A673 (cell line): ENCODE measurements around the gene TMEM208. TPM values are rescaled to one million over a fixed set of nuclear protein-coding genes. Genes with fewer than 3 reads are reported as not detected.

Source experiments
- BruUV-seq: library from RNA; stranded (reverse); fragments of 400-500 nt; replicated peaks from 2 replicates; lab custom pipeline; 2021; lab: Mats Ljungman, UMichigan
- CTCF ChIA-PET: fragments of 300-600 bp; sonication (Branson Sonifier 250); formaldehyde crosslinking; loops from one replicate; lab custom pipeline; 2022; ENCODE audit warnings: antibody characterized with exemption; lab: Charles Lee
- POLR2A ChIA-PET: fragments of 300-600 bp; sonication (Branson Sonifier 250); formaldehyde crosslinking; loops from one replicate; lab custom pipeline; 2022; ENCODE audit warnings: antibody characterized with exemption; ENCODE audit not compliant: low non-redundant PET; lab: Charles Lee
- DNase-seq: peaks from one replicate; pipeline ENCODE4 v3.0.0-alpha.2; 2015; ENCODE audit warnings: low spot score
- H3K27ac ChIP-seq: fragments of 200-600 bp; sonication (generic); 2 replicates; pipeline ENCODE4 v1.5.1; 2016; ENCODE audit warnings: mixed run types, low read depth, mild to moderate bottlenecking, mixed read lengths, antibody characterized with exemption, low read length; ENCODE audit not compliant: poor library complexity, severe bottlenecking
- H3K27me3 ChIP-seq: fragments of 200-600 bp; sonication (generic); replicated peaks from 2 replicates; pipeline ENCODE4 v1.6.1; 2017; ENCODE audit warnings: mixed run types, low read depth, mild to moderate bottlenecking, mixed read lengths, antibody characterized with exemption, low read length; ENCODE audit not compliant: insufficient read depth, poor library complexity
- H3K36me3 ChIP-seq: fragments of 200-600 bp; sonication (generic); 2 replicates; pipeline ENCODE4 v1.6.1; 2016; ENCODE audit warnings: mixed run types, mild to moderate bottlenecking, mixed read lengths, antibody characterized with exemption, low read length; ENCODE audit not compliant: insufficient read depth, poor library complexity, severe bottlenecking
- H3K4me1 ChIP-seq: fragments of 200-600 bp; sonication (generic); 2 replicates; pipeline ENCODE4 v1.6.1; 2017; ENCODE audit warnings: mixed run types, mild to moderate bottlenecking, mixed read lengths, antibody characterized with exemption, low read length; ENCODE audit not compliant: insufficient read depth, poor library complexity, severe bottlenecking
- H3K4me3 ChIP-seq: fragments of 200-600 bp; sonication (generic); 2 replicates; pipeline ENCODE4 v1.5.1; 2016; ENCODE audit warnings: low read depth, mixed run types, mild to moderate bottlenecking, mixed read lengths, low read length; ENCODE audit not compliant: poor library complexity, severe bottlenecking
- H3K9me3 ChIP-seq: fragments of 200-600 bp; sonication (generic); 2 replicates; pipeline ENCODE4 v1.6.1; 2016; ENCODE audit warnings: mixed run types, low read depth, mild to moderate bottlenecking, mixed read lengths, antibody characterized with exemption, low read length; ENCODE audit not compliant: poor library complexity, severe bottlenecking
- EZH2 ChIP-seq: fragments of 200-600 bp; sonication (generic); IDR thresholded peaks from 2 replicates; pipeline ENCODE4 v1.6.1; 2017; ENCODE audit warnings: borderline replicate concordance, low read depth, mild to moderate bottlenecking, mixed read lengths, antibody characterized with exemption, low read length; ENCODE audit not compliant: poor library complexity, severe bottlenecking
- intact Hi-C: fragments of 100-400 bp; cut with micrococcal nuclease; formaldehyde crosslinking; loops from one replicate; pipeline ENCODE4 v1.10.0; 2022; ENCODE audit not compliant: unreplicated experiment
- total RNA-seq: library from RNA; stranded (reverse); gene quantifications from 2 replicates; pipeline ENCODE4 v1.2.3, GENCODE V29; 2021
- TF ChIP-seq, protein P1 (sequence below): fragments of 300-800, 200-600 bp; sonication (generic); conservative IDR thresholded peaks from 2 replicates; pipeline ENCODE4 v1.5.1; 2017; ENCODE audit warnings: low read depth, mild to moderate bottlenecking, antibody characterized with exemption, low read length, moderate library complexity, mixed read lengths

TMEM208 gene
- total RNA-seq, 1 experiment from 2014 or later: 38.2 TPM

DNA sequence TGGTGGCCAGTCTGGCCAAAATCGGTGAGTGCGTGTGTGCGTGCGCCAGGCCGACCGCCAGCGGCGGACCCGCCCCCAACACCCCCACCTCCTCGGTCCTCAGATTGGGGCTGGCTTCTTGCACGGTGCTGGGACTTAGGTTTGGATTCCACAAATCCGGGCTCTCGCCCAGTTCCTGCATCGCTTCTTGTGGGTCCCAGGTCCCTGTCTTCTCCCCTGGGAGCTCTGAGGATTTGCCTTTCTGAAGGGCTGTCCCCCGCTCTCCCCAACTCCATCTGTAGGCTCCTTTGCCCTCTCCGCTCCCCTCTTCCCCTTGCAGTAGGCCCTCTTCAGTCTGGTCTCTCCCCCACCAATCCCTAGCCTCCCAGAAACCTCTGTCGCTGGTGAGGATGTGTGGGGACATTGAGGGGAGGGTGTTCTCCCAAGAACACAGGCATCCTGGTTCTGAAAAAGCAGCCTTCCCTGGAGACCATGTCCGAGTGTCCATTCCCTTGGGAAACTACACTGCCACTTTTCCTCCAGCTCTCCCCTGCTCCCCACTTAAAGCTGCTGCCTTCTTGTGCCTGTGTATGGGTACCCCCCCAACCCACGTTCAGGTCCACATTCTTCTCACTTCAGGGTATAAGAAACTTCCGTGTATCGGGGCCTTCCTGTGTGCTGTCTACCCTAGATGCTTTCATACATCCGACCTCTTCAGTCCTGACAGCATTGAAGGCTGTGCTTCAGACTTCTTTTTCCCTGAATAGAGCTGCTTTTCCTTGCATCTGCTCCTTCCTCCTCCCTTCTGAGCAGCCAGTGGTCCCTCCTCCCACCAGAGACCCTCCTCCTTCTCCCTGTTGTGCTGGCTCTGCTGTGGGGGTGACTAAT lies 22.5 kb downstream of the TMEM208 start:
- BruUV-seq: no TSS peak
- H3K27ac ChIP-seq: no peak overlapping the region
- H3K4me3 ChIP-seq: peak overlapping the region; percentile 90
- no peaks in the 10 kb centered on the region for H3K36me3 ChIP-seq
- ChIA-PET CTCF (interaction anchor here (0.6 kb wide), 1 partner anchor 23 kb away, joined by 3 read pairs; no protein-coding TSS in a partner anchor), POLR2A (interaction anchor here (0.7 kb wide), 1 partner anchor 31 kb away, joined by 3 read pairs; no protein-coding TSS in a partner anchor)
- H3K9me3 ChIP-seq: no peaks in the 10 kb centered on the region
- H3K27me3 ChIP-seq: no peaks in the 10 kb centered on the region
- H3K4me1 ChIP-seq: peaks cover 43% of the 10 kb centered on the region
- no peak for DNase-seq
- intact Hi-C loops: no loop called here
- TF ChIP-seq EZH2: no peak
- TF ChIP-seq, protein P1, sequence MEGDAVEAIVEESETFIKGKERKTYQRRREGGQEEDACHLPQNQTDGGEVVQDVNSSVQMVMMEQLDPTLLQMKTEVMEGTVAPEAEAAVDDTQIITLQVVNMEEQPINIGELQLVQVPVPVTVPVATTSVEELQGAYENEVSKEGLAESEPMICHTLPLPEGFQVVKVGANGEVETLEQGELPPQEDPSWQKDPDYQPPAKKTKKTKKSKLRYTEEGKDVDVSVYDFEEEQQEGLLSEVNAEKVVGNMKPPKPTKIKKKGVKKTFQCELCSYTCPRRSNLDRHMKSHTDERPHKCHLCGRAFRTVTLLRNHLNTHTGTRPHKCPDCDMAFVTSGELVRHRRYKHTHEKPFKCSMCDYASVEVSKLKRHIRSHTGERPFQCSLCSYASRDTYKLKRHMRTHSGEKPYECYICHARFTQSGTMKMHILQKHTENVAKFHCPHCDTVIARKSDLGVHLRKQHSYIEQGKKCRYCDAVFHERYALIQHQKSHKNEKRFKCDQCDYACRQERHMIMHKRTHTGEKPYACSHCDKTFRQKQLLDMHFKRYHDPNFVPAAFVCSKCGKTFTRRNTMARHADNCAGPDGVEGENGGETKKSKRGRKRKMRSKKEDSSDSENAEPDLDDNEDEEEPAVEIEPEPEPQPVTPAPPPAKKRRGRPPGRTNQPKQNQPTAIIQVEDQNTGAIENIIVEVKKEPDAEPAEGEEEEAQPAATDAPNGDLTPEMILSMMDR: no peak

DNA sequence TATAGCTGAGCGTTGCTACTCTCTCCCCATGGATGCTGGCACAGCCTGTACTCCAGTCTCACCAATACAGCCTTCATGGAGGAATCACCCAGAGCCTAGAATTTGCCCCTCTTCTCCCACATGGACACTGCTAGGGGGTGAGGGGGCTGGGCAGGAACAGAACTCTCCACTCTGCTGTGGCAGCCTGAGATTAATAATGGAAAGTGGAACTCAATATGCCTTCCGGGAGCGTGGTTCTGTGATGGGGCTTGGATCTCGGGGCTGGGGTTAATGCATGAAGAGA lies 23.1 kb downstream of the TMEM208 start:
- no peaks in the 10 kb centered on the region for H3K27me3 ChIP-seq
- H3K27ac ChIP-seq: no peak overlapping the region
- no peaks in the 10 kb centered on the region for H3K9me3 ChIP-seq
- peaks cover 37% of the 10 kb centered on the region for H3K4me1 ChIP-seq
- no peak for DNase-seq
- BruUV-seq: no TSS peak
- ChIA-PET CTCF (interaction anchor here (0.6 kb wide), 1 partner anchor 24 kb away, joined by 3 read pairs; no protein-coding TSS in a partner anchor), POLR2A (no interaction called here)
- no peak overlapping the region for H3K4me3 ChIP-seq
- no peaks in the 10 kb centered on the region for H3K36me3 ChIP-seq
- no peak for TF ChIP-seq EZH2
- TF ChIP-seq, protein P1: no peak
- intact Hi-C loops: no loop called here

DNA sequence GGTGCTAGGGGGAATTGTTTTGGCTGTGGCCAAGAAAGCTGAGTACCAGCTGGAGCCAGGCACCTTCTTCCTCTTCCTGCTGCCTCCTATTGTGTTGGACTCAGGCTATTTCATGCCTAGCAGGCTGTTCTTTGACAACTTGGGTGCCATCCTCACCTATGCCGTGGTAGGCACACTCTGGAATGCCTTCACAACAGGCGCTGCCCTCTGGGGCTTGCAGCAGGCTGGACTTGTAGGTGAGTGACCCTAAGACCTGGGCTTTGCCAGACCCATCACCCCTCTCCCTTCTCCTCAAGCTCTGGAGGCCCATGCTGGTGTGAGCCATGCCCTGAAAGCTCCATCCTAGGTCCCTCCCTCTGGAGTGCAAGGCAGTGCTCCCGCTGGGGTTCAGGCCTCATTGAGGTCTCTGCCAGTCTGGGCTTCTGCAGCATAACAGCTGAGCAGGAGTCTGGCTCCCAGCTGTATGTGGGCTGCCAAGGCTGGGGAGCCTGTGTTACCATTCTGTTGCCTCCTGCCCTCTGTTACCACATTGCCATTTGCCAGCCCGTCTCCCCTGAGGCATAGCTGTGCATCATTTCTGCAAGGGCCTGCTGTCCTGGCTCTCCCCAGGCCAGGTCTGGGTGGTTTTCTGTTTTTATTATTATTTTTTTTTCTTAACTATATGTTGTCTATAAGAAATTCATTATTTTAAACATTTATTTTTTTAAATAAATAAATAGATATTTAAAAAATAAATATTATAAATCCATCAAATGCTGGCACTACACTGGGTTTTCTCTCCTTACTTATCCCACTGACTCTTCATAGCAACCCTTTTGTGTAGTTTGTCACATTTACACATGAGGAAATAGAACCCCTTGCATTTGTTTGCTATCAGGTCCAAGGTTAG lies 25.9 kb downstream of the TMEM208 start:
- Histone ChIP-seq H3K27ac (no peak overlapping the region), H3K4me1 (peaks cover 22% of the 10 kb centered on the region)
- BruUV-seq: no TSS peak

More for the DNA sequence above, 25.9 kb downstream of the TMEM208 start:
- no peaks in the 10 kb centered on the region for H3K36me3 ChIP-seq
- intact Hi-C loops: no loop called here
- TF ChIP-seq EZH2: no peak
- TF ChIP-seq, protein P1: no peak
- ChIA-PET POLR2A (no interaction called here), CTCF (no interaction called here)
- no peak overlapping the region for H3K4me3 ChIP-seq
- no peaks in the 10 kb centered on the region for H3K27me3 ChIP-seq
- H3K9me3 ChIP-seq: no peaks in the 10 kb centered on the region
- DNase-seq: no peak
